Measurements from ENCODE around the gene ZNF217. TPM values are rescaled to one million over a fixed set of nuclear protein-coding genes. Genes with fewer than 3 reads are reported as not detected.
"Not testable (repeated sequence)": the region's sequence is repeated elsewhere in the genome, so short reads cannot be mapped to it uniquely, and the experiment has no call there.

ZNF217 gene
- 20.9 TPM for polyA plus RNA-seq (2012; ENCODE audit: insufficient read depth, insufficient read length)

DNA sequence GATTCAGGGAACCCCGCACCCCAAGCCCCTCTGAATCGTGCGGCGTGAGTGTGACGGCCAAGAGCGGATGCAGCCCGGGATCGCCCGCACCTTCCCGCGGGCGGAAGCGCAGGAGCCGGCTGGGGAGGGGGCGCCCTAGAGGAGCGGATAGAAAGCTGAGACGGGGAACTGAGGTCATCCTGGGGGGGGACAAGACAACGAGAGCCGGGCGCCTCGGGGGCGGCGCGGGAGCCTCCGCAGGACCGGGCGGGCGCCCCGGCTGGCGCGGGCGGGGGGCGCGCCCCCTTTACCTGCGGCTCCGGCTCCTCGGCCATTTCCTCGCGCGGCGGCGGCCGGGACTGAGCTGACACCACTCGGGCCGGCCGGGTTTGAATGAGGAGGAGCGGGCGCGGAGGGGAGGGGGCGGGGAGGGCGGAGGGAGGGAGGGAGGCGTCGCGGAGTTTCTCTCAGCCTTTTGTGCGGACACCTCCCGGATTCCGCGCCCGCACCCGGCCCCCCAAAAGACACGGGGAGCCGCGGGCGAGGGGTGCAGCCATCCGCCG lies at the start of gene ZNF217:
TSS of gene ZNF217 (minus strand) at position 374 of the 542 bp plus-strand sequence. CDS start 11,013 bp downstream, outside the sequence.
- H3K4me3 ChIP-seq (ENCODE audit: low read length): peak within 1 kb of the TSS; percentile 66
- not testable (repeated sequence) for DNase-seq (ENCODE audit: low read depth, low spot score)

DNA sequence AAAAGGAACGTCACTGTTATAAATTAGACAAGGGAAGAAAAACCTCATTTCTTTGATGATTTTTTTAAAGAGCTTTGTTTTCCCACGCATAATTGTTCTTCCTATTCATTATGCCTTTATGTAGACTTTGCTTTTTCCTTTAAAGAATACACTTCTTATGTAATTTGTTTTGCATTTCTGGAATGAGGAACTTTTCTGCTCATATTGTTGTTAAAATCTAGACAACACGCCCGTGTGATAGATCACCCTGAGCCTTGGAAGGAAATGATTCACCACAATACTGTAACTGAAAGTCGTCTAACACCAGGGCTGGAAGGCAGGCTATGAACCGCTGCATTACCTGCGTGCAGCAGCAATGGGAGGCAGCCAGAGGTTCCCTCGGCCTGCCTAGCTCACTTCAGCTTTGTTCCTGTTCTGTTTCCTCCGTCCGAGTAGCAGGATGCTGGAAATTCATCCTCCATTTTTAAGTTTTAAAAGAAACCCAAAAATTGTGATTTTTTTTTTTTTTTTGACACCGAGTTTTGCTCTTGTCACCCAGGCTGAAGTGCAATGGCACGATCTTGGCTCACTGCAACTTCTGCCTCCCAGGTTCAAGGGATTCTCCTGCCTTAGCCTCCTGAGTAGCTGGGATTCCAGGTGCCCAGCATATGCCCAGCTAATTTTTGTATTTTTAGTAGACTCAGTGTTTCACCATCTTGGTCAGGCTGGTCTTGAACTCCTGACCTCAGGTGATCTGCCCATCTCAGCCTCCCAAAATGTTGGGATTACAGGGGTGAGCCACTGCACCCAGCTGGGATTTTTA lies 49.6 kb upstream of the ZNF217 start:
- peak overlapping the region; percentile 38 for H3K4me3 ChIP-seq (ENCODE audit: low read length)
- peak; percentile 92 for DNase-seq (ENCODE audit: low read depth, low spot score)

DNA sequence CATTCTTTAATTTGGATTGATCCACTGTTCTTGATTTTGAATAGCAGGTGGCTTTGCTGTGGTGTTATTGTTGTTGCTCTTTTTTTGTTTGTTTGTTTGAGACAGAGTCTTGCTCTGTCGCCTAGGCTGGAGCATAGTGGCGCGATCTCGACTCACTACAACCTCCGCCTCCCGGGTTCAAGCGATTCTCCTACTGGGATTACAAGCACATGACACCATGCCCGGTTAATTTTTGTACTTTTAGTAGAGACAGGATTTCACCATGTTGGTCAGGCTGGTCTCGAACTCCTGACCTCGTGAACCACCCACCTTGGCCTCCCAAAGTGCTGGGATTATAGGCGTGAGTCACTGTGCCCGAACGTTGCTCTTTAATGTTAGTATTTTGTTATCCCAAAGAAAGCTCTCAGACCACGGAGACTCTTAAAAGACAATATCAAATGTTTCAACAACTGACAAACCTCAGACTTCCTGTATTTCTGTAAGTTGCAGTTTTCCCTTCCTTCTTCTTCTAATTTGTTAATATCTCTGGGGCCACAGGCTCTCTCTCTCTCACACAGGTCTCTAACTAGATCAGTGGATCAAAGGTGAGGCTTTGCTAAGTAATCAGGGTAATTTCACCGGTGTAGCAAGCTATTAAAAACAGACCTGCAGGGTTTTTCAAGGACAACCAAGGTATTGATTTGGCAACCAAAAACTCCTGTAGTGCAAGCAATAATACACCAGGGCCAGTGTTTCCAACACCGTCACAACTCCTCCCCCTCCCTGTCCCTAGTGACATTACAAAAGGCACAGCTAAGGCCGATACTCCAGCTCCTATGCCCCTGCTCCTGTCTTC lies 48.8 kb upstream of the ZNF217 start:
- peak; percentile 86 for DNase-seq (ENCODE audit: low read depth, low spot score)
- peak overlapping the region; percentile 38 for H3K4me3 ChIP-seq (ENCODE audit: low read length)

GRCh38 chr20:53639647-53640440 lies 46.2 kb upstream of the ZNF217 start:
- DNase-seq (ENCODE audit: low read depth, low spot score): no peak

DNA sequence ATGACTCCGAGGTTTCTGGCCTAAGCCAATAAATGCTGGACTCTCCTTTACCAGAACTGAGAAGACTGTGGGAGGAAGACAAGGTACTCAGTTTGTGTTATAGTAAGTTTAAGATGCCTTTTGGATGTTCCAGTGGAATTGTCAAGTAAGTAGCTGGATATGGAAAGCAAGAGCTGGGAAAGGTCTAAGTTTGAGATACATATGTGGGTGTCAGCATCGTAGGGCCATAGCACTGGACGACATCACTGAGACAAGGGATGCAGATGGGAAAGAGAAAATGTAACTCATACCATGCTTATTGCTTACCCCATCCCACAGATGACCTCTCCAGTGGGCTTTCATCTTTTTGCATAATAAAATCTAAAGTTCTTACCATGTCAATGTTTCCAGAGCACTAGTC lies 45.5 kb upstream of the ZNF217 start:
- no peak overlapping the region for H3K4me3 ChIP-seq (ENCODE audit: low read length)
- no peak for DNase-seq (ENCODE audit: low read depth, low spot score)

More at GRCh38 chr20:53639647-53640440, 46.2 kb upstream of the ZNF217 start:
- H3K4me3 ChIP-seq (ENCODE audit: low read length): no peak overlapping the region

GRCh38 chr20:53637310-53637709 lies 43.7 kb upstream of the ZNF217 start:
- DNase-seq (ENCODE audit: low read depth, low spot score); H3K4me3 ChIP-seq (ENCODE audit: low read length): not testable (repeated sequence)

DNA sequence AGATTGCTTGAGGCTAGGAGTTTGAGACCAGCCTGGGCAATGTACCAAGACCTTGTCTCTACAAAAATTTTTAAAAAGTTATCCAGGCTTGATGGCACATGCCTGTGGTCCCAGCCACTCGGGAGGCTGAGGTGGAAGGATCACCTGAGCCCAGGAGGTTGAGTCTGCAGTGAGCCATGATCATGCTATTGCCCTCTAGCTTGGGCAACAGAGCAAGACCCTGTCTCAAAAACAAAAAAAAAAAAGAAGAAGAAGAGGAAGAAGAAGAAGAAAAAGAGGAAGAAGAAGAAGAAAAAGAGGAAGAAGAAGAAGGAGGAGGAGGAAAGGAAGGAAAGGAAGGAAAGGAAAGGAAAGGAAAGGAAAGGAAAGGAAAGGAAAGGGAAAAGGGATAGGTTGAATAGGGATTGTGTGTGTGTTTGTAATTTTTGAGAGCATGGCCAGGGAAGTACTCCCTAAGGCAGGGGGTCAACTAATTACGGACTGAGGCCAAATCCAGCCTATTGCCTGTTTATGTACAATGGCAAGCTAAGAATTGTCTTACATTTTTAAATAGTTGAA lies 43.0 kb upstream of the ZNF217 start:
- H3K4me3 ChIP-seq (ENCODE audit: low read length): no peak overlapping the region
- no peak for DNase-seq (ENCODE audit: low read depth, low spot score)

DNA sequence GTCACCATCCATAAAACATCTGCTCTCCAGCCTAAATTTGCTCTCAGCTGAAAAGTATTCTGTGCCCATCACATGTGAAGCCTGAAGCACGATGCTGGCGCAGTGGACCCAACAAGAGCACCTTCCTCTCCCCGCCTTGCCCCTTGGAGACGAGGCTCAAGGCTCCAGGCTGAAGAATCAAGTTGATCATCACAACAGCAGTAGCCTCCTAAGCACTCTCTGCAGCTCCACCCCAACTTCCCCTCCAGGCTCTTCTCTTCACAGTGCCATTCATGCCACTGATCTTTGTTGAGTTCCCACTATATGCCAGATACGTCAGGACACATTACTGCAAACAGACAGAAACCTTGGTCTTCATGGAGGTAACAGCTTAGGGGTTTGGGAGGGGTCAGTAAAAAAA lies 41.6 kb upstream of the ZNF217 start:
- no peak for DNase-seq (ENCODE audit: low read depth, low spot score)

DNA sequence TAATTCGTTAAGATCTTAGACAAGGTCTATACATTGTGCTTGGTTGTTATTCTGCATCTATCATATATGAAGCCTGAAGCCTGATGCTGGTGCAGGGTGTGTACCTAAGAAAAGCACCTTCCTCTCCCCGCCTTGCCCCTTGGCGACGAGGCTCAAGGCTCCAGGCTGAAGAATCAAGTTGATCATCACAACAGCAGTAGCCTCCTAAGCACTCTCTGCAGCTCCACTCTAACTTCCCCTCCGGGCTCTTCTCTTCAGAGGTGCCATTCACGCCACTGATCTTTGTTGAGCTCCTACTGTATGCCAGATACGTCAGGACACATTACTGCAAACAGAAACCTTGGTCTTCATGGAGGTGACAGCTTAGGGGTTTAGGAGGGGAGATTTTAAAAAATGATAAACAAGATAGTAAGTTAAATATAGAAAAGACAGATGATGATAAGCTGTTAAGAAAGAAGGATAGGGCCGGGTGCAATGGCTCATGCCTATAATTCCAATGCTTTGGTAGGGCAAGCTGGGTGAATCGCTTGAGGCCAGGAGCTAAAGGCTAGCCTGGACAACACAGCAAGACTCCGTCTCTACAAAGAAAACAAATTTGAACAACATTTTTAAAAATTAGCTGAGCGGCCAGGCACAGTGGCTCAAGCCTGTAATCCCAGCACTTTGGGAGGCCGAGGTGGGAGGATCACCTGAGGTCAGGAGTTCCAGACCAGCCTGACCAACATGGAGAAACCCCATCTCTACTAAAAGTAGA lies 38.4 kb upstream of the ZNF217 start:
- H3K4me3 ChIP-seq (ENCODE audit: low read length): no peak overlapping the region
- no peak for DNase-seq (ENCODE audit: low read depth, low spot score)

More for the DNA sequence above, 41.6 kb upstream of the ZNF217 start:
- H3K4me3 ChIP-seq (ENCODE audit: low read length): no peak overlapping the region

- no peak for DNase-seq (ENCODE audit: low read depth, low spot score)
- no peak overlapping the region for H3K4me3 ChIP-seq (ENCODE audit: low read length)
These were observed 35.8 kb upstream of the ZNF217 start for GRCh38 chr20:53629436-53629835.

- H3K4me3 ChIP-seq (ENCODE audit: low read length); DNase-seq (ENCODE audit: low read depth, low spot score): not testable (repeated sequence)
These were observed 35.1 kb upstream of the ZNF217 start for GRCh38 chr20:53628758-53629157.

DNA sequence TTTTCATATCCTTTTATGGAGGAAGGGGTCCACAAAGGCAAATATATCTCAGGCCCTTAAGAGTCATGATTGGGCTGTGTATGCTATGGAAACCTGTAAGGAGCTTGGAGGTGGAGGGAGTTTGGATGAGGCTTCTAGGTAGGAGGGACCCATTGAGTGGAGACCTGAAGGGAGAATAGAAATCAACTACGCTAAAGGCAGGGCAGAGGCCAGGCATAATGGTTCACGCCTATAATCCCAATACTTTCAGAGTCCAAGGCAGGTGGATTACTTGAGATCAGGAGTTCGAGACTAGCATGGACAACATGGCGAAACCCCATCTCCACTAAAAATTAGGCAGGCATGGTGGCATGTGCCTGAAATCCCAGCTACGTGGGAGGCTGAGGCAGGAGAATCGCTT lies 34.4 kb upstream of the ZNF217 start:
- no peak overlapping the region for H3K4me3 ChIP-seq (ENCODE audit: low read length)
- DNase-seq (ENCODE audit: low read depth, low spot score): no peak

DNA sequence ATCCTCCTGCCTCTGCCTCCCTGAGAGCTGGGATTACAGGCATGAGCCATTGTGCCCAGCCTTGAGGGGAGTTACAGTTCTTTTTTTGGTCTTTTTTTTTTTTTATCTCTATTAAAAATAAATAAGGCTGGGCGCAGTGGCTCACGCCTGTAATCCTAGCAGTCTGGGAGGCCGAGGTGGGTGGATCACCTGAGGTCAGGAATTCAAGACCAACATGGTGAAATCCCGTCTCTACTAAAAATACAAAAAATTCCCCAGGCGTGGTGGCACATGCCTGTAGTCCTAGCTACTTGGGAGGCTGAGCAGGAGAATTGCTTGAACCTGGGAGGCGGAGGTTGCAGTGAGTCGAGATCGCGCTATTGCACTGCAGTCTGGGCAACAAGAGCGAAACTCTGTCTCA lies 33.4 kb upstream of the ZNF217 start:
- H3K4me3 ChIP-seq (ENCODE audit: low read length); DNase-seq (ENCODE audit: low read depth, low spot score): not testable (repeated sequence)

DNA sequence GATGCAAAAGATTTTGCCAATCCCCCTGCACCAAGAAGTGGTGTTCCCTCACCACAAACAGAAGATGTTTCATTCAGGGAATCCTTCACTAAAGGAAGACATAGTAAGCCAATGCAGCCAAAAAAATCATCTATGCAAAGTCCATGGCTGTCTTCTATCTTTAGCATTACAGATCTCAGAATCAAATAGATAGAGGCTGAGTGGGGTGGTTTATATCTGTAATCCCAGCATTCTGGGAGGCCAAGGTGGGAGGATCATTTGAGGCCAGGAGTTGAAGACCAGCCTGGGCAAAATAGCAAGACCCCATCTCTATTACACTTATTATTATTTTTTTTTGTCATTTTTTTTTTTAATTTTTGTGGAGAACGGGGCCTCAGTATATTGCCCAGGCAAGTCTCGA lies 32.9 kb upstream of the ZNF217 start:
- H3K4me3 ChIP-seq (ENCODE audit: low read length): no peak overlapping the region
- no peak for DNase-seq (ENCODE audit: low read depth, low spot score)

DNA sequence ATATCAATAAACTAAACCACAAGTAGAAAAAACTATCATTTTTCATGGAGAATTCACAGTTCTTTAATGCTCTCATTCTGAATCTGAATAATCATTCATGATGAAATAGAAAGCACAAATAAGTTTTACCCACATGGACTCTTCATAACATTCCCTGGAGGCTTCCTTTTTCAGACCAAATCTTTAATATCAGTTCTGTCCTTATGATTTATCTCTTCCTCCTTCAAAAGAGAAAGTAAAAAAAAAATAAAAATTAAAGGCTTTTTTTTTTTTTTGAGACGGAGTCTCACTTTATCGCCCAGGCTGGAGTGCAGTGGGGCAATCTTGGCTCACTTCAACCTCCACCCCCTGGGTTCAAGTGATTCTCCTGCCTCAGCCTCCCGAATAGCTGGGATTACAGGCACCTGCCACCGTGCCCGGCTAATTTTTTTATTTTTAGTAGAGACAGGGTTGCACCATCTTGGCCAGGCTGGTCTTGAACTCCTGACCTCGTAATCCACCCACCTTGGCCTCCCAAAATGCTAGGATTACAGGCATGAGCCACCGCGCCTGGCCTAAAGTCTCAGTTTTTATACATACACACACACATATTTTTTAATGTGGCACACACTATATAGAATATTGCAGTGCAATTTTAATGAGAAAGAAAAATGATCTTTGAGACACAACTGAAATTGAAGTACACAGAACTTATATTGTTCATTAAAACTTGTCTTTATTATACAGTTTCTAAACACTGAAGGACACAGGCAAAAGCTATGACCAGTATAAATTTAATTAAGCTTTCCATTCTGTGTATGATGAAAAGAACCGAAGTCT lies 31.9 kb upstream of the ZNF217 start:
- H3K4me3 ChIP-seq (ENCODE audit: low read length): no peak overlapping the region
- no peak for DNase-seq (ENCODE audit: low read depth, low spot score)

GRCh38 chr20:53624927-53625250 lies 31.2 kb upstream of the ZNF217 start:
- not testable (repeated sequence) for H3K4me3 ChIP-seq (ENCODE audit: low read length); DNase-seq (ENCODE audit: low read depth, low spot score)

GRCh38 chr20:53623454-53624211 lies 30.0 kb upstream of the ZNF217 start:
- DNase-seq (ENCODE audit: low read depth, low spot score): peak; percentile 47
- H3K4me3 ChIP-seq (ENCODE audit: low read length): peak overlapping the region; percentile 44

Data from Jurkat, Clone E6-1 (cell line).